Left renal cortex interstitium (tissue), 4 donors: ENCODE measurements around the gene TM4SF4. TPM values are rescaled to one million over a fixed set of nuclear protein-coding genes. Genes with fewer than 3 reads are reported as not detected.
"Not testable (repeated sequence)": the region's sequence is repeated elsewhere in the genome, so short reads cannot be mapped to it uniquely, and the experiment has no call there.

Experiments
- DNase-seq, 4 donors: peaks; one replicate each; pipeline ENCODE4 v3.0.0-alpha.2; 2013; ENCODE audit warnings: low read depth in 4 of 4, low spot score in 2 of 4, missing footprints in 1 of 4
- polyA plus RNA-seq, 4 donors: library from polyadenylated mRNA; unstranded; fragments of 120-200 nt; gene quantifications; one replicate each; pipeline ENCODE4 v1.2.1, GENCODE V29; 2013; ENCODE audit not compliant: insufficient read length in 4 of 4

Gene TM4SF4, protein sequence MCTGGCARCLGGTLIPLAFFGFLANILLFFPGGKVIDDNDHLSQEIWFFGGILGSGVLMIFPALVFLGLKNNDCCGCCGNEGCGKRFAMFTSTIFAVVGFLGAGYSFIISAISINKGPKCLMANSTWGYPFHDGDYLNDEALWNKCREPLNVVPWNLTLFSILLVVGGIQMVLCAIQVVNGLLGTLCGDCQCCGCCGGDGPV
- 1 to 10 TPM; 1.4 to 5.2 (median 2.2) TPM for polyA plus RNA-seq

DNA sequence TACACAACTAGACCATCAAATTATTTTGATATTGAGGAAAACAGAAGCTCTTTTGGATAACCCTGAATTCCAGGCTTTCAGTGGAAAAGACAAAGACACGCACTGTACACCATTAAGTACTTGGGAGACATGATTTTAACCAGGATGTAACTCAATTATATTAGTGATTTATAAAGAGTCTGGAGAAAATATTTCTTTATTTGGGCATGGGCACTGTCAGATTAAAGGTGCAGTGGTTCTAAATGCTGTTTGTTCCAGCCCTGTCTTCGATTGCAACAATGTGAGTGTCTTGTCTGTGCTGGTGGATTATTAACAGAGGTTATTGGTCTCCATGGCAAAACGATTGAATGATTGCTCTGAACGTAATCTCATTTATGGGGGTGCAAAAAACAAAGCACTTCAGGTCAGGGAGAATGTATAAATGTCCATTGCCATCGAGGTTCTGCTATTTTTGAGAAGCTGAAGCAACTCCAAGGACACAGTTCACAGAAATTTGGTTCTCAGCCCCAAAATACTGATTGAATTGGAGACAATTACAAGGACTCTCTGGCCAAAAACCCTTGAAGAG, at the start of gene TM4SF4:
Gene TM4SF4 (plus strand): TSS at position 448 of the 568 bp plus-strand sequence. CDS start 181 bp downstream, outside the sequence.
- DNase-seq = no peak

DNA sequence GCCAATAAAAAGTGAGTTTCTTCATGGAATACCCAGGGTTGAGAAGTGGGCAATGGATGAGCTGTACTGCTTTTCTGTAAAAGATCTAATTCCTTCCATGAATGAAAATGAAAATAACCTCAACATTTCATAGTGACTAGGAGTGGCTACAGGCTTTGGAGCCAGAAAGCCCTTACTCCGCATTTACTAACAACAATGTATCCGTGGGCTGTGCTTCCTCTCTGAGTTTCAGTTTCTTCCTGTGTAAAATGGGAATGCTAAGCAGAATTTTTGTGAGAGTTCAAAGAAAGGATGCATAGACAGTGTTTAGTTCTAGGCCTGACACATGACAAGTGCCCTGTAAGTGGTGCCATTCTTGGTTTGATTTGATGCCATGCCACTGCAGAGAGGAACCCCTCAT, 49.6 kb upstream of the TM4SF4 start:
- DNase-seq = no peak

DNA sequence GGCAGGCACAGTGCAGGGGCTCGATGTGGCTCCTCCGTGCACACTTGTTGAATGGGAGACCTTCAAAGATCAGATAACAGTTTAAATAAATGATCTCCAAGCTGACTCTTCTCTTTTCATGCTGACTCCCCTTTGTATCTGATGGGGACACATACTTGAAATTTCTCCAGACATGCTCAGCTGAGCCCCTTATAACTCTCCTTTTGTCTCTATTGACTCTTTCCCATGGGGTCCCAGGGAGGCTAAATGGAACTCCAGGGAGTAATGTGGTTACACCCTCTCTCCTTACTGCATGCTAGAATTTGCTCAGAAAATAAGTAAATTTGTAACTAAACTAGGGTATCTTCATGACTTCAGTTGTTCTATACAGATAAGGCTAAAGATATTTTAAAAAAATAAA, 48.2 kb upstream of the TM4SF4 start:
- no peak for DNase-seq

DNA sequence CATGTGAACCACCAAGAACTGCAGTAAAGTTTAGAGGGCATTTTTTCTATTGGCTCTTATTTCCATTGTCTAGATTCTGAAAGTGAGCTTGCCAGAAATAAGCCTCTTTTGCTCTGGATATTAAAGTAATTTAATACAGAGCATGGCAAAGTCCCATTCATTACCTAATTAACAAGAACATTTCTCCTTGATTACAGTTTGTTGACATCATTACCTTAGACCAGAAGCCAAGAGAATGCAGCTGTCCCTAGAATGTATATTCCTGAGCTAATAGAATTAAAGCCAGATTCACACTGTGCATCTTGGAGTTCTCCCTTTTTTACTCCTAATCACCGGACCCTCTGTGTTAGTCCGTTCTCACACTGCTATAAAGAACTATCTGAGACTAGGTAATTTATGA, 46.4 kb upstream of the TM4SF4 start:
- no peak for DNase-seq

DNA sequence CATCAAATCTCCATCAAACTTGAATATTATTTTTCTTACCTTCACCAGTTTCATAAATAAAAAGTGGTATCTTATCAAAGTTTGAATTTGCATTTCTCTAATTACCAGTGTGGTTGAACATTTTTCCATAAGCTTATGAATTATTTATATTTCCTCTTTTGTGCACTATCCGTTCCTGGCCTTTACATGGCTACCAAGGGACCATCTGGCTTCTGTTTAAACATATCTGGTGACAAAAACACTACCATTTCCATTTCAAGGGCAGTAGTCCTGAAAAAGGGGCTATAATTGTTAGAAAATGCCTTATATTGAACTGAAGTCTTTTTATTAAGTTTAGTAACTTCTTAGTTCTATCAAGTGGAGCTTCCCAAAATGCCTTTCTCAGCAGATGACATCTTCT, 44.3 kb upstream of the TM4SF4 start:
- DNase-seq = no peak

DNA sequence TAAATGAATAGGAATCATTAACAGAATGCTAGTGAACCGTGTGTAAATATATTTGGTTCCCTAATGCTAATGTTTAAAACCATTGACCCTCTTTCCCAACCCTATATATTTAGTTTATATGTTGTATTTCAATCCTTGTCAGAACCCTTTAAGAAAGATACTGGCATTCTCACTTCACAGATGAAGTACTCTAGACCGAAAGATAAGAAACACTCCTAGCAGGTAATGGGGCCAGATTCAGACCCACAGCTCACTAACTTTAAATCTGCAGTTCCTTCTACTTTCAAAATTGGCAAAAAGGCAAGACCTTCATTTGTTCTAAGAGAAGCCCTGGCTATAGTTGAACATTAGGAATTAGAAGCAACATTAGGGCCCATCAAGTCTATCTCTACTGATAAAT, 42.3 kb upstream of the TM4SF4 start:
- DNase-seq = no peak

DNA sequence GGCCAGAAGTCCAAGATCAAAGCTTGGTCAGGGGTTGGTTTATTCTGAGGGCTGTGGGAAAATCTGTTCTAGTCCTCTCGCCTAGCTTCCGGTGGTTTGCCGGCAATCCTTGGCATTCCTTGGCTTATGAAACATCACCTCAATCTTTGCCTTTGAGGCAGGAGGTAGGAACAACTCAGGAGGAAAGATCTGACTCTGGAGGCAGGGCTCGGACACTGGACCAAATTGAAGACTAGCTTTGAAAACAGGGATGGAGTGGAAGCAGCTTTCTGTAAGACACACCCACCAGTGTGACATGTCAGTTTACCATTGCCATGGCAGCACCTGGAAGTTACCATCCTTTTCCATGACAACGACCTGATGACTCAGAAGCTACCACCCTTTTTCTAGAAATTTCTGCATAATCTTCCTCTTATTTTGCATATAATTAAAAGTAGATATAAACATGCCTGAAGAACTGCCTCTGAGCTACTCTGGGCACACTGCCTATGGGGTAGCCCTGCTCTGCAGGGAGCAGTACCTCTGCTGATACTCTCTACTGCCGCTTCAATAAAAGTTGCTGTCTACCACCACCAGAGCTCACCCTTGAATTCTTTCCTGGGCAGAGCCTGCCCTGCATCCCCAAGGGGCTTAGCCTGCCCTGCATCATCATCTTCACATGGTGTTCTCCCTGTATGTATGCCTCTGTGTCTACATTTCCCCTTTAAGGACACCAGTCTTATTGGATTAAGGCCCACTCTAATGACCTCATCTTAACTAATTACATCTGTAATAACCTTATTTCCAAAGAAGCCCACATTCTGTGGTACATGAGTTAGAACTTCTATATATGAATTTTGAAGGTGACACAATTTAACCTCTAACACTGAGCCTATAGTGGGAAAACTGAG, 38.3 kb upstream of the TM4SF4 start:
- DNase-seq = no peak

DNA sequence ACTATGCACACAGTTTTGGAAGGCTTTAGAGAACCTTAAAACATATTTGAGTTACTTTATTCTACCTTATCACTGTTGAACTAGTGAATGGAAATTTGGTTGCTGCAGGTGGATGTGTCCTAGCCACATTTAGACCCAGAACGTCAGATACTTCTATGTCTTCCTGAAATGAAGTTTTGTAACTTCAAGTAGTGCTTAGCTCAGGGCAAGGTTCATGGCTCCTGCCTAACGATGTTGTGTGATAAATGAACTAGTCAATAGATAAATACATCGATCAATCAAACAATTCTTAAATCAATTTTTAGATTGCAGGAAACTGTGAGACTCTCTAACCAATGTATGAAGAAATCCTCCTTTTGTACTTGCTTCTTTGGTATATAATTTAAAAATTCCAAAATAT, 37.2 kb upstream of the TM4SF4 start:
- no peak for DNase-seq

DNA sequence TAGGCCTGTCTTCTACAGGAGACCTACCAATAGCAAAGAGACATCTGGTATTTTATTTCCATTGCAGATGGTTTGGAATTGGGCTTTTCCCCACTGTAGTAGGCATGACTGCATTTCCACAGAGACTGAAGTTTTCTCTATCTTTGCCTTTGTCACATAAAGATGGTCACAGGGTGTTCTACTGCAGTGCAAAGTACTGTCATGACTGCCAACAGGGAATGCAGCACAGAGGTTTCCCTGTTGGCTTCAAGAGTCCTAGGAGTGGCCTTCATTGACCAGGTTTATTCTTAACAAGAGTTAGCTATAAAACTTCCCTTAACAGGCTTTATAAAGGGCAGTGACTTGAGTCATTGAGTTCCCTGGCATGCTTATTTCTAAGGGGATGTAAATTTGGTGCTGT, 36.8 kb upstream of the TM4SF4 start:
- no peak for DNase-seq

DNA sequence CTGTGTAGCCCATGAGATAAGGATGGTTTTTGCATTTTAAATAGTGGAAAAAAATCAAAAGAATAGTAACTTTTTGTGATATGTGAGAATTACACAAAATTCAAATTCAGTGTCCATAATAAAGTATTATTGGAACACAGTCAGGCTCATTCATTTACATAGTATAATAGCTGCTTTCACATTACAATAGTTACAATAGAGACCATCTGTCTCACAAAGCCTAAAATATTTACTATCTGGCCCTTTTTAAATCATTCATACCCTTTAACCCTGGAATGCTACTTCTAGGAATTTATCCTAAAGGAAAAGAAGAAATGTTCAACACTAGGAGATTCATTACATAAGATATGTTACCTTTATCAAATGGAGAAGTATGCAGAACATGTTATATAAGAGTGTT, 35.5 kb upstream of the TM4SF4 start:
- no peak for DNase-seq

DNA sequence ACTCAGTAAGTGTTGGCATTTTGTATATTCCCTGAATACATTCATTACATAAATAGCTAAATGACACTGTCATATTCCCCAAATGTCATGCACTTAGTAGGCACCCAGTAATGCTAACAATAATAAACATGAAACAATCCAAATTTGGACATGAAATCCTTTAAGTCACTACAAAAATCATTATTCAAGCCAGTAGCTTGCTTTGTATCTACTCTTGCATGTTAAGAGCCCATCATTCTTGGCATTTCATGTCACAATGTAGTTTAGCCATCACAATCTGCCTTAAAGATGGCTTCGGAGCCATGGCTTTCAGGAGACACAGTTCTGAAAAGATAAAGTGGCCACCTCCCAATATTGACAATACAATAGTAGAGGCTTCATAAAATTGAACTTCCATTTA, 32.9 kb upstream of the TM4SF4 start:
- DNase-seq = no peak

DNA sequence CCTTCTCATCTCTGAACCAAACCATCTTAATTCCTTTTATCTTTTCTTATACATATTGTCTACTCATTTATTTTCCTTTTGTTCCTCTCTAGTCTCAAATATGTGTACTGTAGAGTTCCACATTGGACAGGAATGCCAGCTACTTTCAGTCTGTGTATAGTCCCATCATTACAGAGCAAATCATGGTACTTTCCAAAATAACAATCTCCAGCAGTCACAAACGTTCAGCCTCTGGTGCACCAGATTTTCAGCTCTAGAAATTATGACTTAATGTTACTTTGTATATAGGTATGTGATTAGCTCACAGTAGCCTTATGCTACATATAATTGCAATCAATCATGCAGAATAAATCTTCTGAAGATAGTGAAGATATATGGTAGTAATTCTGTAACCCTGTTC, 32.5 kb upstream of the TM4SF4 start:
- no peak for DNase-seq

DNA sequence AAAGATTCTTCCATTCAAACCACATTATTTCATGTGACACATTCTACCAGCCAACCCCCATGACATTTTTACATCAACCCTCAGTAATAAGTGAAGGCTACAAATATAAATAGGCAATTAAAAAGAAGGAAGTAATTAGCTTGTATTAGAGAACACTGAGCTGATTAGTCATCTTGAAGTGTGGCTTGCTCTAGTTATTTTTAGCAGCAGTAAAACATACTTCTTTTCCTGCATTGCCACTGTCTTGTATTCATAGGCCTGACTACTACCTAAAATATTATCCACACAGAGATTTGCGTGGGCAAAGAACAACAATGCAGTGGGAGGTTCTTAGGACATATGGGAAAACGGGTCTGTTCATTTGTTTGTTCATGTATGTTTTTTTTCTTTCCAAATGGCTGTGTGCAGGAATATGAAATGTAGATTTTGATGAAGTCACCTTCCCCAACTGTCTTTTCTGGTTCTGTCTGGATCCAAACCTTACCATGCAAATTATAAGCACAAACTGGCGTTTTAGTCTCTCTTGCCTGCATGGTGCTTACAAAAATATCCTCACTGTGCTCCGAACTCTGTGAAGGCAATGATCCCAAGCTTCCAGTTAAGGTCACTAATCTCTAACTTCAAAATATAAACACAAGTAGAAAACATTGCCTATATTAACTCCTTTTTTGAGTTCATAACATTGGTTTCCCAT, 31.5 kb upstream of the TM4SF4 start:
- no peak for DNase-seq

DNA sequence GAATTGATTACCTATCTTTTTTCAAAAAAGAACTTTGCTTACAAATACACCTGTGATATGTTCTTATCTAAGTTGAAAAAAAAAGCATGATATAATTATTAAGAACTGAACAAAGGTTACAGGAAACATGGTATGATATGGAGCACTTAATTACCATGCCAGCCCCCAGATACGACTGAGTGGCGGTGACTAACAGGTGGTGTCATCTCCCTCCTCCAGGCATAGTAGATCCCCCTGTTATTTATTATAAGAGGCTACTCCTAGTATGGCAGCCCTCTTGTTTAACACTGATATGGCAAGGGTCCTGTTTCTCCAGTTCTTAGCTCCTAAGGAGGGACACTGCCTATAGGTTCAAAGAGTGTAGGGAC, 31.0 kb upstream of the TM4SF4 start:
- no peak for DNase-seq

DNA sequence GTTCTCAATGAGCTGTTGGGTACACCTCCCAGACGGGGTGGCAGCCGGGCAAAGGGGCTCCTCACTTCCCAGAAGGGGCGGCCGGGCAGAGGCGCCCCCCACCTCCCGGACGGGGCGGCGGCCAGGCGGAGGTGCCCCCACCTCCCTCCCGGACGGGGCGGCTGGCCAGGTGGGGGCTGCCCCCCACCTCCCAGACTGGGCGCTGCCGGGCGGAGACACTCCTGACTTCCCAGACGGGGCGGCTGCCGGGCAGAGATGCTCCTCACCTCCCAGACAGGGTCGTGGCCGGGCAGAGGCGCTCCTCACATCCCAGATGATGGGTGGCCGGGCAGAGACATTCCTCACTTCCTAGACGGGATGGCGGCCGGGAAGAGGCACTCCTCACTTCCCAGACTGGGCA, 29.6 kb upstream of the TM4SF4 start:
- DNase-seq = not testable (repeated sequence)

DNA sequence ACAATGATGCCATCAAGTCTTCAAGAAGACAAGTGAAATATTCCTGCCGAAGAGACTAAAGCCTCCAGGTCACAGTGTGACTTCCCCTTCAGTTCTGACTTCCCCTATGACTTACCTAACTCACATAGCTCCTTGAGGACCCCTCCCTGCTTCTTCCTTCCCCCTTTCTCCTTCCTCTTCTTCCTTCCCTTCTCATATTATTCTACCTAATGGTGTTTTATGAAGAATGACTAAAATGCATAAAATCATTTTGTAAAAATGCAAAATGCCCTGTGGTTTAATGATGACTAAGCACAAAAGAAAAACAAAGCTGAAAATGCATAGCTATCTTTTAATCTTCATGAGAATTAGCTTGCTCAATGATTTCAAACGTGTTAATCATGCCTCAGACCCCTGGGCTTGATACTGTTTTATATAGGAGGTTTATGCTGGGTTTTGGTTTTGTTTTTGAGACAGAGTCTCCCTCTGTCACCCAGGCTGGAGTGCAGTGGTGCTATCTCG, 26.1 kb upstream of the TM4SF4 start:
- DNase-seq = no peak

DNA sequence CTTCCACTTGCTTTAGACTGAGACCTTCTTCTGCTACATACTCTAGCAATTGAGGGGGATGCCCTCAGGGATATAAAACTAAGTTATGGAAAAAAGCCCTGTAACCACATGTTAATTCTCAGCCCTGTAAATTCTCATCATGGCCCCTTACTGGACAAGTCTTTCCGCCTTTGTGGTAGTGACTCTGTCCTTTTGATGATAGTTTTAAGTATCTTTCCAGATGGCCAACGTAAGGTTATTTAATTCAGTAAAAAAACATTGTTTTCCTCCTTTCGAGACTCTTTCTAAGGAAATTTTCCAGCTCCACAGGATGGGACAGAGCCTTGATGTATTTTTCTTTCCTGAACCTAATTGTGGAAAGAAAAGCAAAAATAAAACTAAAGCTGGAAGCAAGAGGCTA, 25.3 kb upstream of the TM4SF4 start:
- DNase-seq = peak in 1 of 4 donors; percentile 29

DNA sequence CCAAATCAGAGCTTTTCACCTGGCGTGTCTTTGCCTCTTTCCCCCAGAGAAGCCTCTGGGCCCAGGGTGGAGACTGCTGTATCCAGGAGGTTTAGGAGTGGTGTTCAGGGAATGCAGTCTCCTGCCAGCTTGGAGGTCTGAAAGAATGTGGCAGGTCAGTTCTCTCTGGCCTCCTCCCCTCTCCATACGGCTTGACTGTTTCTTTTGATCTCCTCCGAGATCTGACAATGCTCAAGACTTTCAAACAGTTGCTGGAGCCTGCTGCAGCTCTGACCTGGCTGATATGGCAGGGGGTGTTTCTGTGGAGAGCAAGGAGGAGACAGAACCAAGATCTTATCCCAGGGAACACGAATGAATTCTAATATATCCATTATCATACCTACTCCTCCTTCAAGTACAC, 24.7 kb upstream of the TM4SF4 start:
- no peak for DNase-seq

DNA sequence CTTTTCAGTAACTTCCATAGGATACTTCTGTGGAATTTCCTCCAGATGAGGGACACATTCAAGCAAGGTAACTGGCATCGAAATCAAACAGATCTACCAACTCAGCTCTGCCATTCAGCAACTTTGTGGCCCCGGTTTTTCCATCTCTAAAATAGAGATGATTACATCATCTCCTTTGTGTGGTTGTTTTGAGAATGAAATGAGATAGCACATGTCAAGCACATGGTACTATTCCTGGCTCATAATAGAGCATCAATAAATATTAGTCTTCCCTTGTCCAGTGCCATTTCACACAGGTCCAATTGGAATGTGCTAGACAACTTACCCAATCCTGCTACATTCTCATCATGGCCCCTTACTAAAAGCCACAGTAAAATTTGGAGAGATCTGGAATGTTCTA, 24.2 kb upstream of the TM4SF4 start:
- no peak for DNase-seq

DNA sequence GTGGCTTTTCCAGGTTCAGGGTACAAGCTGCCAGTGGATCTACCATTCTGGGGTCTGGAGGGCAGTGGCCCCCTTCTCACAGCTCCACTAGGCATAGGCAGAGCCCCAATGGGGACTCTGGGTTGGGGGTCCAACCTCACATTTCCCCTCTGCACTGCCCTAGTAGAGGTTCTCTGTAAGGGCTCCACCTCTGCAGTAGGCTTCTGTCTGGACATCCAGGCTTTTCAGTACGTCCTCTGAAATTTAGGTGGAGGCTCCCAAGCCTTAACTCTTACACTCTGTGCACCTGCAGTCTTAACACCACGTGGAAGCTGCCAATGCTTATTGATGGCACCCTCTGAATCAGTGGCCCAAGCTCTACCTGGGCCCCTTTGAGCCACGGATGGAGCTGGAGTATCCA, 22.5 kb upstream of the TM4SF4 start:
- DNase-seq = no peak

DNA sequence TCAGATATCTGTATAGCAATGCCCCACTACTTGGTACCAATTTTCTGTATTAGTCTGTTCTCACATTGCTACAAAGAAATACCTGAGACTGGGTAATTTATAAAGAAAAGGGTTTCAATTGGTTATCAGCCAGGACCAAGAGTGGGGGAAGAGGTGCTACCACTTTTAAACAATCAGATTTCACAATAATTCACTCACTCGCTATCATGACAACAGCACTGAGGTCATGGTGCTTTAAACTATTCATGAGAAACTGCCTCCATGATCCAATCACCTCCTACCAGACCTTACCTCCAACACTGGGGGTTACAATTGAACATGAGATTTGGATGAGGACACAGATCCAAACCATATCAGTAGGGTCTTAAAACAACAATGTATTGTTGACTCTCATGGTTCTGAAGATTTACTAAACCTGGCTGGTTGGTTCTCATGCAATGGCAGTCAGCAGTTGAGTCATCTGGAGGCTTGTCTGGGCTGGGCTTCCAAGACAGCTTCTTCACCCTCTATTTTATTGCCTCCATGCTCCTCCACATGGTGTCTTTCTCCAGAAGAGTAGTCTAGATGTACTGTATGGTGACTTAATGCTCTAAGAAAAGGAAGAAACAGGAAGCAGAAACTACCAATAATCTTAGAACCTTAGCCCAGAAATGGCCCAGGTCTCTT, 21.2 kb upstream of the TM4SF4 start:
- DNase-seq = no peak
